HG02588 (cell line): ENCODE measurements around the gene MOGAT1.
A peak's percentile ranks its signal among the peaks of the same experiment; 100 is the strongest.

Experiments
- ATAC-seq: cut with Tn5 transposase; IDR thresholded peaks from one replicate; pipeline ENCODE4 v1.9.1; 2021; ENCODE audit warnings: mild to moderate bottlenecking, moderate library complexity; ENCODE audit not compliant: unreplicated experiment

The MOGAT1 gene

GRCh38 chr2:222671259-222672067 lies at the start of gene MOGAT1:
TSS of gene MOGAT1 (plus strand) at chr2:222671658. CDS start at chr2:222671786, 128 bp downstream.
- ATAC-seq, result no peak

- ATAC-seq, result no peak
These were observed 49.6 kb upstream of the MOGAT1 start for GRCh38 chr2:222621893-222622292.

GRCh38 chr2:222622910-222623309 lies 48.5 kb upstream of the MOGAT1 start:
- ATAC-seq, result no peak

GRCh38 chr2:222623756-222624309 lies 47.6 kb upstream of the MOGAT1 start:
- ATAC-seq, result no peak

GRCh38 chr2:222627764-222628163 lies 43.7 kb upstream of the MOGAT1 start:
- ATAC-seq, result no peak

- ATAC-seq, result no peak
These were observed 36.2 kb upstream of the MOGAT1 start for GRCh38 chr2:222635295-222635694.

- no peak for ATAC-seq
These were observed 34.4 kb upstream of the MOGAT1 start for GRCh38 chr2:222637067-222637466.

GRCh38 chr2:222641336-222641735 lies 30.1 kb upstream of the MOGAT1 start:
- no peak for ATAC-seq

- ATAC-seq, result no peak
These were observed 28.3 kb upstream of the MOGAT1 start for GRCh38 chr2:222643134-222643533.

GRCh38 chr2:222646008-222646407 lies 25.4 kb upstream of the MOGAT1 start:
- no peak for ATAC-seq

- ATAC-seq, result no peak
These were observed 21.7 kb upstream of the MOGAT1 start for GRCh38 chr2:222649801-222650200.

- no peak for ATAC-seq
These were observed 19.6 kb upstream of the MOGAT1 start for GRCh38 chr2:222651718-222652418.

- ATAC-seq, result no peak
These were observed 18.8 kb upstream of the MOGAT1 start for GRCh38 chr2:222652491-222653255.

GRCh38 chr2:222653280-222653679 lies 18.2 kb upstream of the MOGAT1 start:
- no peak for ATAC-seq

- ATAC-seq, result peak; percentile 92
These were observed 15.5 kb upstream of the MOGAT1 start, which contains the start of gene FARSB for GRCh38 chr2:222655787-222656525. TSS of gene FARSB (minus strand) at chr2:222656092. CDS start at chr2:222656073, 19 bp downstream.

GRCh38 chr2:222656526-222657446 lies 14.7 kb upstream of the MOGAT1 start:
- ATAC-seq, result peak; percentile 25

GRCh38 chr2:222663479-222663878 lies 8.0 kb upstream of the MOGAT1 start:
- no peak for ATAC-seq

GRCh38 chr2:222668494-222669154 lies 2.8 kb upstream of the MOGAT1 start:
- ATAC-seq, result no peak

- no peak for ATAC-seq
These were observed 2.1 kb upstream of the MOGAT1 start for GRCh38 chr2:222669353-222669752.
